Vagina (tissue), 2 donors: ENCODE measurements around the gene ETS1. TPM values are rescaled to one million over a fixed set of nuclear protein-coding genes. Genes with fewer than 3 reads are reported as not detected.

ENCODE experiments used
- DNase-seq, 2 donors: peaks; one replicate each; pipeline ENCODE4 v3.0.0-alpha.2; 2017; ENCODE audit errors: extremely low spot score in 2 of 2
- H3K27ac ChIP-seq: fragments of 200-600 bp; sonication (generic); one replicate; pipeline ENCODE4 v1.5.1; 2019
- H3K27me3 ChIP-seq: fragments of 200-600 bp; sonication (generic); one replicate; pipeline ENCODE4 v1.5.1; 2019
- H3K36me3 ChIP-seq, 2 donors: fragments of 200-600 bp; sonication (generic); one replicate each; pipeline ENCODE4 v1.5.1; 2017 to 2019
- H3K4me1 ChIP-seq: fragments of 200-600 bp; sonication (generic); one replicate; pipeline ENCODE4 v1.5.1; 2019
- H3K4me3 ChIP-seq, 2 donors: fragments of 200-600 bp; sonication (generic); 1 replicate in 1 of 2; 2 replicates in 1 of 2; pipeline ENCODE4 v1.5.1; 2016 to 2019
- H3K9me3 ChIP-seq: fragments of 200-600 bp; sonication (generic); one replicate; pipeline ENCODE4 v1.5.1; 2019
- CTCF ChIP-seq, 3 experiments: fragments of 450-650 bp in 2 of 3; fragments of 200-600 bp in 1 of 3; sonication (generic) in 1 of 3; IDR thresholded peaks; one replicate each; pipeline ENCODE4 v1.5.1; 2017 to 2019; ENCODE audit warnings: antibody characterized with exemption in 3 of 3, mild to moderate bottlenecking in 2 of 3, moderate library complexity in 2 of 3
- POLR2A ChIP-seq, 2 donors: fragments of 450-650 bp; IDR thresholded peaks; one replicate each; pipeline ENCODE4 v1.6.1; 2017; ENCODE audit warnings: antibody characterized with exemption in 2 of 2, mild to moderate bottlenecking in 2 of 2, moderate library complexity in 2 of 2
- POLR2AphosphoS5 ChIP-seq, 2 donors: sonication (generic); formaldehyde crosslinking; IDR thresholded peaks; one replicate each; pipeline ENCODE4 v1.9.0; 2017; ENCODE audit warnings: antibody characterized with exemption in 2 of 2, mild to moderate bottlenecking in 2 of 2, low read depth in 1 of 2; ENCODE audit not compliant: insufficient read depth in 1 of 2
- intact Hi-C: fragments of 100-400 bp; cut with DNase I; formaldehyde crosslinking; loops from one replicate; pipeline ENCODE4 v1.15.1; 2023
- total RNA-seq: library from RNA; depleted of rRNA; stranded (reverse); fragments of >200 nt; gene quantifications from one replicate; pipeline ENCODE4 v1.2.3, GENCODE V29; 2016

Gene ETS1
- total RNA-seq, 1 donor from 2014 or later = 51.6 TPM

GRCh38 chr11:128630367-128631230 is 43.2 kb upstream of the ETS1 start:
- TF ChIP-seq POLR2AphosphoS5 (IDR thresholded peaks at IDR 0.05; ENCODE audit: insufficient read depth in 1 of 2, low read depth in 1 of 2) (peak in 1 of 2 donors; percentile 44), CTCF (IDR thresholded peaks at IDR 0.05) (peak; percentile 67 to 91 (median 73)), POLR2A (IDR thresholded peaks at IDR 0.05) (no peak)
- intact Hi-C loops = no loop called here
- Histone ChIP-seq H3K27me3 (no peaks in the 10 kb centered on the region), H3K4me1 (peaks cover 10% of the 10 kb centered on the region), H3K27ac (peak overlapping the region; percentile 49), H3K9me3 (no peaks in the 10 kb centered on the region), H3K4me3 (no peak overlapping the region), H3K36me3 (no peaks in the 10 kb centered on the region)
- DNase-seq = peak in 1 of 2 donors; percentile 89

DNA sequence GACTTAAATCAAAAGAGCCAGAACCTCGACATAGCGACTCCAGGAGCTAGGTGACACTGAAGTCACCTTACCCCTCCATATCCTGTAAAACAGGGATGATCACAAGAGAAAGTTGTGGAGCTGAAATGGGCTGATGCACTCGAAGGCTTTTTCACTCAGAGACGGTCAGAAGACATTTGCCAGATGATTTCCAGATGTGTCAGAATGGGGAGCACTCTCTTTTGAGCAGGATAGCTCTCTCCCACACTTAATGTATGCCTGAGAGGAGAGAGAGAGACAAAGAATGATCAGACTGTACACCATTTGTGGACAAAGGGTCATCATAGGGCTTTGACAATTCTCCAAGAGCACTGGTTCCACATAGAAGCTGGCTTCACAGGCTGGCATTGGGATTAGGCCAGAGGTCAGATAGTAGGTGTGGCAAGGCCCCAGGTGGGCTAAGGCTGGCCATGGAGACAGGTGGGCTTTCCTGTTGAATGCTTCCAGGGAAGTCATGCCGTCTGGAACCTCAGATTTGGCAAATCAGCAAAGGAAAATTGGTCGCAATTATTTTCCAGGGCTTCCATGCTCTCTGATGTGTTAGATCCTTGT is 42.3 kb upstream of the ETS1 start:
- intact Hi-C loops = loop anchor here (5.0 to 10.0 kb wide), 2 partner anchors 337 to 455 kb away; no protein-coding TSS in a partner anchor
- TF ChIP-seq POLR2AphosphoS5 (IDR thresholded peaks at IDR 0.05; ENCODE audit: insufficient read depth in 1 of 2, low read depth in 1 of 2) = no peak
- no peak for TF ChIP-seq POLR2A (IDR thresholded peaks at IDR 0.05)
- no peak for TF ChIP-seq CTCF (IDR thresholded peaks at IDR 0.05)
- Histone ChIP-seq H3K4me1 (peaks cover 10% of the 10 kb centered on the region), H3K27me3 (no peaks in the 10 kb centered on the region), H3K4me3 (no peak overlapping the region), H3K9me3 (no peaks in the 10 kb centered on the region), H3K27ac (peak overlapping the region; percentile 56), H3K36me3 (no peaks in the 10 kb centered on the region)
- peak in 1 of 2 donors; percentile 83 for DNase-seq

DNA sequence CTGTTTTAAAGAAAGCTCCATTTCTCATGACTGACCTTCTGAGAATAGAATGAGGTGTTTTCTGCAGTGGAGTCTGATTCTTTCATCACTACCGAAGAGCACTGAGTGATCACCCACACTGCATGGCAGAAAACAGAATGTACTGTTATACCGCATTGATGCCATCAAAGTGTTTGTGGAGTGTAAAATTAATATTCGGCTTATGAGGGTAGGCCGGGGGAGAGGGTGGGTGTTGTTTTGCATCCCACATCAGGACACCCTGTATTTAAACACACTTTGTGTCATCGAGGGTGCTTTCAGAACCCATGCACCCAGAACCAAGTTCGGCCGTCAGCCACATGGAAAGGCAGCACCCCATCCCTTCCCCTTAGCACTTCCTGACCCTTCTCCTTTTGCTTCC is 41.3 kb upstream of the ETS1 start:
- Histone ChIP-seq H3K4me3 (no peak overlapping the region), H3K4me1 (peaks cover 10% of the 10 kb centered on the region), H3K9me3 (no peaks in the 10 kb centered on the region), H3K27ac (peak overlapping the region; percentile 56), H3K36me3 (no peaks in the 10 kb centered on the region), H3K27me3 (no peaks in the 10 kb centered on the region)
- peak in 1 of 2 donors; percentile 71 for DNase-seq
- TF ChIP-seq CTCF (IDR thresholded peaks at IDR 0.05) = no peak
- TF ChIP-seq POLR2A (IDR thresholded peaks at IDR 0.05) = no peak
- TF ChIP-seq POLR2AphosphoS5 (IDR thresholded peaks at IDR 0.05; ENCODE audit: insufficient read depth in 1 of 2, low read depth in 1 of 2) = no peak
- intact Hi-C loops = loop anchor here (5.0 to 10.0 kb wide), 2 partner anchors 336 to 454 kb away; no protein-coding TSS in a partner anchor

GRCh38 chr11:128628325-128628673 is 40.9 kb upstream of the ETS1 start:
- Histone ChIP-seq H3K27ac (no peak overlapping the region), H3K9me3 (no peaks in the 10 kb centered on the region), H3K27me3 (no peaks in the 10 kb centered on the region), H3K4me3 (no peak overlapping the region), H3K4me1 (peaks cover 10% of the 10 kb centered on the region), H3K36me3 (no peaks in the 10 kb centered on the region)
- no peak for TF ChIP-seq POLR2AphosphoS5 (IDR thresholded peaks at IDR 0.05; ENCODE audit: insufficient read depth in 1 of 2, low read depth in 1 of 2)
- TF ChIP-seq CTCF (IDR thresholded peaks at IDR 0.05) = no peak
- TF ChIP-seq POLR2A (IDR thresholded peaks at IDR 0.05) = no peak
- intact Hi-C loops = loop anchor here (5.0 to 10.0 kb wide), 2 partner anchors 336 to 453 kb away; no protein-coding TSS in a partner anchor
- no peak for DNase-seq
